Neural crest cell (in vitro differentiated cells): ENCODE measurements around the gene CLSTN2. TPM values are rescaled to one million over a fixed set of nuclear protein-coding genes. Genes with fewer than 3 reads are reported as not detected.

Source experiments
- DNase-seq: peaks from one replicate; pipeline ENCODE4 v3.0.0; 2021; ENCODE audit warnings: low read depth, mixed read lengths, low spot score
- H3K27ac Mint-ChIP-seq: one replicate; pipeline ENCODE4 v1.8.0; 2021; ENCODE audit warnings: mild to moderate bottlenecking, mixed read lengths; ENCODE audit not compliant: unreplicated experiment
- H3K27me3 Mint-ChIP-seq: 2 replicates; pipeline ENCODE4 v1.8.0; 2021; ENCODE audit warnings: low read depth, mild to moderate bottlenecking, mixed read lengths
- H3K36me3 Mint-ChIP-seq: 2 replicates; pipeline ENCODE4 v1.8.0; 2021; ENCODE audit warnings: low read depth, mild to moderate bottlenecking, mixed read lengths
- H3K4me1 Mint-ChIP-seq: 2 replicates; pipeline ENCODE4 v1.8.0; 2021; ENCODE audit warnings: mixed read lengths
- H3K4me3 Mint-ChIP-seq: one replicate; pipeline ENCODE4 v1.8.0; 2021; ENCODE audit warnings: mild to moderate bottlenecking, mixed read lengths
- H3K9me3 Mint-ChIP-seq: 2 replicates; pipeline ENCODE4 v1.8.0; 2021; ENCODE audit warnings: mixed read lengths
- total RNA-seq: library from RNA; stranded (reverse); gene quantifications from 2 replicates; pipeline ENCODE4 v1.2.1, GENCODE V29; 2021
- TF ChIP-seq, protein P1 (sequence below): fragments of 200-600 bp; sonication (generic); conservative IDR thresholded peaks from 2 replicates; pipeline ENCODE4 v1.5.0; 2021; ENCODE audit warnings: antibody characterized with exemption, mild to moderate bottlenecking

Gene CLSTN2
- total RNA-seq, 1 donor from 2014 or later, result 1.9 TPM

GRCh38 chr3:140433431-140433830, 498.4 kb downstream of the CLSTN2 start:
- H3K36me3 Mint-ChIP-seq, result no peaks in the 10 kb centered on the region
- no peaks in the 10 kb centered on the region for H3K9me3 Mint-ChIP-seq
- TF ChIP-seq, protein P1, sequence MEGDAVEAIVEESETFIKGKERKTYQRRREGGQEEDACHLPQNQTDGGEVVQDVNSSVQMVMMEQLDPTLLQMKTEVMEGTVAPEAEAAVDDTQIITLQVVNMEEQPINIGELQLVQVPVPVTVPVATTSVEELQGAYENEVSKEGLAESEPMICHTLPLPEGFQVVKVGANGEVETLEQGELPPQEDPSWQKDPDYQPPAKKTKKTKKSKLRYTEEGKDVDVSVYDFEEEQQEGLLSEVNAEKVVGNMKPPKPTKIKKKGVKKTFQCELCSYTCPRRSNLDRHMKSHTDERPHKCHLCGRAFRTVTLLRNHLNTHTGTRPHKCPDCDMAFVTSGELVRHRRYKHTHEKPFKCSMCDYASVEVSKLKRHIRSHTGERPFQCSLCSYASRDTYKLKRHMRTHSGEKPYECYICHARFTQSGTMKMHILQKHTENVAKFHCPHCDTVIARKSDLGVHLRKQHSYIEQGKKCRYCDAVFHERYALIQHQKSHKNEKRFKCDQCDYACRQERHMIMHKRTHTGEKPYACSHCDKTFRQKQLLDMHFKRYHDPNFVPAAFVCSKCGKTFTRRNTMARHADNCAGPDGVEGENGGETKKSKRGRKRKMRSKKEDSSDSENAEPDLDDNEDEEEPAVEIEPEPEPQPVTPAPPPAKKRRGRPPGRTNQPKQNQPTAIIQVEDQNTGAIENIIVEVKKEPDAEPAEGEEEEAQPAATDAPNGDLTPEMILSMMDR, result no peak
- H3K27me3 Mint-ChIP-seq, result no peaks in the 10 kb centered on the region
- no peak overlapping the region for H3K4me3 Mint-ChIP-seq
- no peak for DNase-seq
- peaks cover 10% of the 10 kb centered on the region for H3K4me1 Mint-ChIP-seq
- no peak overlapping the region for H3K27ac Mint-ChIP-seq

DNA sequence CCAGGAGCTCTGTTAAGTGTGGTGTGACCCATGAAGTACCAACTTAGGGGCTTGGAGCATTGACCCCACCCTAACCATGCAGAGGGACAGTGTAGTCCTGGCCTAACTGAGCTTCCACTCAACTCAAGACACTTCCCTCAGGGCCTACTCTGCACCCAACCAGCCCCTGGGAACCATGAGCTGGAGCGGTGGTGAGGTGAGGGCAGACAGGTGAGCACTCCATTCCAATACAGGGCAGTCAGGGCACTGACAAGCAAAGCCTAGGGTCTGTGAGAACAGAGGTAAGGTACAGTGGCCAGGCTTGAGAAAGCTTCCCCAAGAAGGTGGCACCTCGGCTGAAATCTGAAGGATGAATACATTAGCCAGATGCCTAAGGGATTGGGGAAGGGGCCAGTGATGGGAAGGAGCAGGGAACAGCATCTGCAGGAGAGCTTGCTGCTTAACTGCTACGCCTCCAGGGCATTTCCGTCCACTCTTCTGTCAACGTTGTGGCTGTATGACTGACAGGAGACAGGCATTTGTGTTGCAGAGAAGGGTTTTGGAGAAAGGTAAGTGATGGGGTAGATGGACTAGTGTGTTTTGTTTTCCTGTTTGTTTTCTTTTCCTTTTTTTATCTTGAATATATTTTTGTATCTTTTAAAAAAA, 499.4 kb downstream of the CLSTN2 start:
- DNase-seq, result no peak
- Mint-ChIP-seq H3K27ac (no peak overlapping the region), H3K4me3 (no peak overlapping the region), H3K27me3 (no peaks in the 10 kb centered on the region), H3K9me3 (no peaks in the 10 kb centered on the region), H3K4me1 (peaks cover 9% of the 10 kb centered on the region), H3K36me3 (no peaks in the 10 kb centered on the region)
- TF ChIP-seq, protein P1, result no peak

DNA sequence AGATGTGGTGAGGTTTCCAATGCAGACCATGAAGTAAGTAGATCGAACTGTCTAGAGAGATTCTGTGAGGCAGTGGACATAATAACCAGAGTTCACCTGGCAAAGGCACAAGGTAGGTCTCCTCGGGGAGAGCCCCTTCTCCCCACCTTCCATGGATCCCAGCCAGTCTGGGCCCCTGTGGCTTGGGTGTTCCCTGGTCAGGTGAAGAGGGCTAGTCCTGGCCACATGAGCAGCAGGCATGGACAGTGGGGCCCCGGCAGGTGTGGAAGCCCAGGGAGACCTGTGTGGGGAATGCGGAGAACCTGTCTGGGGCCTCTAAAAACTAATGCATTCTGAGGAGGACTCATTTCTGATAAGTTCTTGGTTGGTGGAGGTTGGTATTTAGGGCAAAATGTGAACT, 501.4 kb downstream of the CLSTN2 start:
- Mint-ChIP-seq H3K27me3 (no peaks in the 10 kb centered on the region), H3K4me1 (peaks cover 9% of the 10 kb centered on the region), H3K9me3 (no peaks in the 10 kb centered on the region), H3K27ac (no peak overlapping the region), H3K36me3 (no peaks in the 10 kb centered on the region), H3K4me3 (no peak overlapping the region)
- TF ChIP-seq, protein P1, result no peak
- no peak for DNase-seq

- no peak overlapping the region for H3K4me3 Mint-ChIP-seq
- DNase-seq, result no peak
- H3K9me3 Mint-ChIP-seq, result no peaks in the 10 kb centered on the region
- H3K27me3 Mint-ChIP-seq, result no peaks in the 10 kb centered on the region
- H3K4me1 Mint-ChIP-seq, result no peaks in the 10 kb centered on the region
- no peak overlapping the region for H3K27ac Mint-ChIP-seq
- H3K36me3 Mint-ChIP-seq, result no peaks in the 10 kb centered on the region
- TF ChIP-seq, protein P1, result no peak
These were observed 503.9 kb downstream of the CLSTN2 start for GRCh38 chr3:140438736-140439470.

DNA sequence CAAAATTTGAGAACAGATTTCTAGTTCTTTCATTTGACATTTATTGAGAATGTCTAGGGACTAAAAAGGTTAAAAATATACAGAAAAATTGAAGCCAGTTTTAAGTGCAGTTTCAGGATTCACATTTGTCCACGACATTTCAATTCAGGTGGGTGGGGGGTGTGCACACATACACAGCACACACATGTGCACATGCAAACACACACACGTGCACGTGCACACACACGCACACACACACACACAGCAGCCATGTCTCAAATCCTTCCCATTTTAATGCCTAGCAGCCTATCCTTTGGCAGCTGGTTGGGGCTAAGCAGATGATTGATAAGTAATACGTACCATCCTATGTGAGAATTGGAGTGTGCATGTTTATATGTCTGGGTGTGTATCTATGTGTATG, 504.5 kb downstream of the CLSTN2 start:
- TF ChIP-seq, protein P1, result no peak
- no peak overlapping the region for H3K4me3 Mint-ChIP-seq
- H3K4me1 Mint-ChIP-seq, result no peaks in the 10 kb centered on the region
- no peaks in the 10 kb centered on the region for H3K9me3 Mint-ChIP-seq
- no peaks in the 10 kb centered on the region for H3K27me3 Mint-ChIP-seq
- DNase-seq, result no peak
- no peak overlapping the region for H3K27ac Mint-ChIP-seq
- H3K36me3 Mint-ChIP-seq, result no peaks in the 10 kb centered on the region
